DMS114 treated with DMSO at 0.1 percent for 48 hours (cell line): ENCODE results near the gene GALNT17.

ENCODE experiments used
- DNase-seq: peaks from one replicate; lab custom pipeline; 2025; ENCODE audit not compliant: unreplicated experiment; lab: John Stamatoyannopoulos, UW

The GALNT17 gene

DNA sequence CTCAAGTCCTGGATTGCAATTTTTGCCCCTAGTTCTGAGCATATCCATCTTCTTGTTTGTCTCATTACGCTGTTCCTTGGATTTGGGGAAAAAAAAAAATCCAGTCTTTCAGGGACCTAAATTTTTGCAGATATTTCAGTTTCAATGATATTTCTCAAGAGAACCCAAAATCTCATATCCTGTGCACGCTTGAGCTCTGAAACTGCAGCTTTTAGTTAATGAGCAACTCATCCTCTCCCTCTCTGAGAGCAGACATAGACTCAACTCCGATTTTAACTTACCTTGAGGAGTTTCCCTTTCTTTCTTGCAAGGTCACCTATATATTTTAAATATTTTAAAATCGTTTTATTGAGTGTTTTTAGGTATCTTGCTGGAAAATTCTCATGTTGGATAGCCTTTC lies 200.3 kb downstream of the GALNT17 start:
- no peak for DNase-seq

DNA sequence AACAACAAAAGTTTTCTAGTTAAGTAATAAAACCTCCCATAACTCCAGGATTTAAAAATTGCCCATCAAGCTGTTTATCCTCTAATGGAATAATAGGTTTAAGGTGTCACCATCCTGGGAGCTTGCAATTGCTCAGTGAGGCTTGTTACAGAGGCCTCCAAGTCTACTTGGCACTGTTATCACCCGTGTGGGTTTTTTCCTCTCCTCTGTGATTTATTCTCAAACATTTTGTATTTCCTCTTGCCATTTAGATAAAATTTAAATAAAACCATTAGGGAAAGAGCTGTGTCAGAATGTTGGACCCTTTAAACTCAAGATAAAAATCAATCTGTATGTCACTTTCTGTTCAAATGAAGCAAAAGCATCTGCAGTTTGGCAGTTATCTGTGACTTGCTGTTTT lies 202.6 kb downstream of the GALNT17 start:
- DNase-seq = no peak

DNA sequence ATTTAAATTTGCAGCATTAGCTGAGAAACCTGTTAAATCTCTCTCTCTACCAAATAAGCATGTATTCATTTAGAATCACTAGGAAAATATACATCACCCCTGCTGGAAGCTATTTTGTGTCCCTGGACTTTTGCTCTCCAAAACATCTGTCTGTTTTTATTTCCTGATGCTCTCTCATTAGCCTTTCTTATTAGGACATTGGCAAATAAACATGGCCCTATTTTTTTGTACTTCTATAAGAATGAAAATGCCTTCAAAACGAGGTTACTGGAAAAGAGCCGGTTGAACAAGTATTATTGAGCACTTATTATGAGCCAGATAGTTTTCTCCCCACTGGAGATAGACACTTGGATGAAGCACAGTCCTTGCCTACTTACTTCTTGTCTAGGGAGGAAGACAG lies 206.9 kb downstream of the GALNT17 start:
- no peak for DNase-seq

DNA sequence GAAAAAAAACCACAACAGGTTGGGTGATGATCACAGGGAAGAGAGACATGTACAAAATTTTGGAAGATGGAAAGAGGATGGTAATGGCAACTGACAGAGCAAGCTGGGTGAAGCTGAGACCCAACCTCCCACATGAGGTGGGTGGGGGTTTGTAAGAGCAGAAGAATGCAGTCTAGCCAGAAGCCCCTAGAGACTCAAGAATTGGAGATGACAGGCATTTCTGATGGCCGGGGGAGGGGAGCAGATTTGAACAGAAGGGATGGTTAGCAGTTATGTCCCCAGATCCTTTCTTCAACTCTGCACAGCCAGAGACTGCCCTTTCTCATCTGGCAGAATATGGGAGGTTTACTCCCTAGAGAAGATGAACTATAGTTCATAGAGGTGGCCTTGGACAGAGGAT lies 208.0 kb downstream of the GALNT17 start:
- DNase-seq = no peak

DNA sequence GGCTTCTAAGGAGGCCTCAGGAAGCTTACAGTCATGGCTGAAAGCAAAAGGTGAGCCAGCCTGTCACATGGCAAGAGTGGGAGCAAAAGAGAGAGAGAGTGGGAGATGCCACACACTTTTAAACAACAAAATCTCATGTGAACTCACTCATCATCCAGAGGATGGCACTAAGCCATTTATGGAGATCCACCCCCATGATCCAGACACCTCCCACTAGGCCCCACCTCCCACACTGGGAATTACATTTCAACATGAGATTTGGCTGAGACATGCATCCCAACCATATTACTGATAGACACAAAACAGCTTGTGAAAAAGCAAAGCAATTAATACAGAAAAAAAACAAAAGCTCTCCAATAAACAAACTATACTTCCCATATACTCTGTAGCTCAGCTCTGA lies 210.3 kb downstream of the GALNT17 start:
- DNase-seq = no peak

DNA sequence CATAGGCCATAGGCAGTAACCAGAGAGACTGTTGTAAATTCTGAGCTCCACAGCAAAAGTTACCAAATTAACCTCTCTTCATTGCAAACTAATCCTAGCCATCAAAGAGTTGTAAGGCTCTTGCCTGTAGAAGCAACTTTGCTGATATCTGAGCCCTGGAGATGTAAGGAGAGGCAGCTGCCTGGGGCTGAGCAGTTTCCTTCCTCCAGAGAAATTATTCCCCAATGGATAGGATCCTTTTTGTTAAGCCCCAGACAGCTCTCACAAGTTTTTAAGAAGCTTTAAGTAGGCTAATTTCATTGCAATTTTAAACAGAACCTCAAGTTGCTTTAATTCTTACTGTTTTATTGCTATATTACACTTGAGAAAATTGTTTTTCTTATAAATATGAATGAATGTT lies 211.1 kb downstream of the GALNT17 start:
- DNase-seq = no peak

DNA sequence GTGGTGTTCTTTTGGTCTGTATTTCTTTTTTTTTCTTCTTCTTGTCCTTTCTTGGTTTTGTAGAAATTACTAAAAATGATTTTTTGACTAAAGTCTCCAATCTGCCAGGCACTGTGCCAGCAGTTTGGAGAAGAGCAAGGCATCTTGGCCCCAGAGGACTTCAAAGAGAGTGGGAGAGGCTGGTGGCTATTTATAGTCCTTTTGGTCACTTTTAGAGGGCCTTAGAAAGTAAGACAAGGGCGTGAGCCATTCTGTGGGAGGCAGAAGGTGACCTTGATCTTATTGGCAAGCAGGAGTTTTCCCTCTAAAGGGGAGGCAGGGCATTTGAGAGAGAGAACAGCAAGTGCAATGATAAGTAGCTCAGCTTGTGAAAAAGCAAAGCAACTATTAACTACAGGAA lies 211.9 kb downstream of the GALNT17 start:
- DNase-seq = no peak

DNA sequence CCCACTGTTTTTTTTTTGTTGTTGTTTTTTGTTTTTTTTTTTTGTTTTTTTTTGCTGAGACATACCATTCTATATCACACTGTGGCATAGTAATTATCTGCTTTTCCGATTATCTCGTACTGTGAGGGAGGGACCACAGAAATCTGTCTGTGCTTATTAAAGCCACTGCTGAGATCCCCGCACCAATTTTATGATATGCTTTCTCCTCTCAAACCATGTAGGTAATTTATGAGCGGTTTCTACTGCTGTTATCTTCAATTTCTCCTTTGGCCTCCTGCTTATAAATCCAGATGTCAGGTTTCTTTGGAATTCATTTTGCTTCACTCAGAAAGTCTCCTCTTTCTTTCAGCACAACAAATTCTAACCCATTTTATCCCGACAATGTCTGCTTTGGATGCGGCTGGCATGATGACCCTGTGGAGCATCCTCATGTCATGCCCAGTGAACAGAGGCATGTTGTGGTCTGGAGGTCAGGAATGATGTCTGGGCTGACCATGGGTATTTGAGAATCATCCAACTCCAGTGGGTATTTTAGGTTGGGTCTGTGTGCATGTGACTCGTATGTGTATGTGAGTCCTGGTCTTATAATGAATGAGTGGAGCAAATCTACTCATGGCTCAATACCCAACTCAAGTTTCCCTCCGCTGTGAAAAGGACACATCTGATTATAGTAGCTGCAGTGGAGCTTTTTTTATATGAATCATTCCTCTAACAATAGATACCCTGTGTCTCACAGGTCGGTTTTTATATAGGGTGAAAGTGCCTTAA lies 213.4 kb downstream of the GALNT17 start:
- no peak for DNase-seq

DNA sequence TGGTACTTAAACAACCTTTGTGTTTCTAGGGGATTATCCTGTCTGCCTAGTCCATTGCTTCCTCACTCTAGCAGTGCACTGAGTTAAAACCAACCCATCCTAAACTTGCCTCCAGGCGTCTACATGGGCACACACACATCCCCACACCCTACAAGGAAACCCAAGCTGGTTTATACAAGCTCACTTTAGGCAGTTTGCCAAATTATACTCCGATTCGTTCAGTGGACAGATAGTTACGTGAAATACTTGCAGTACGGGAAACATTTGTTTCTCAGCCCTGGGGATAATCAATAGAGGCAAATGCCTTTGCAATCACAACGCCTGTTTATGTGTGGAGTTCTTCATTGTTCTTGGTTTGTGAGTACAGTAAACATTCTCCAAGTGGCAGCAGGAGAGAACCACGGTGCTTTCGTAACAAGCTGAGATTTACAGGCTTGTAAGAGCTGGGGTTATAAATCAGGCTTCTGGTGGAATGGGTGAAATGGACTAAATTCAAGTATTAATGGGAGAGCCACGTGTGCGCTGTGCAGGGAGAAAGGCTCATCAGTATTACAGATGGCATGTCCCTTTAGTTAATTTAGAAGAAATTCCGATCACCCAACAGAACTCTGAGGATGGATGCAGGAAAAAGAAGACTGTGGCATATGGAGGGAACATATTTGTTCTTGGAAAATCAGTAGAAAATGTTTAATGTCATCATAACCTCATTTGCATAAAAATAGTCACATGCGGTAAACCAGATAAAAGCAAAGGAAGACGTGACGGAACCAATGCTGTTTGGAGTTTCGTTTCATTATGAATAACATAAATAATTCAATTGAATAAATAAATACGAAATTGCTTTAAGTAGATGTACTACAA lies 217.1 kb downstream of the GALNT17 start:
- DNase-seq = no peak

DNA sequence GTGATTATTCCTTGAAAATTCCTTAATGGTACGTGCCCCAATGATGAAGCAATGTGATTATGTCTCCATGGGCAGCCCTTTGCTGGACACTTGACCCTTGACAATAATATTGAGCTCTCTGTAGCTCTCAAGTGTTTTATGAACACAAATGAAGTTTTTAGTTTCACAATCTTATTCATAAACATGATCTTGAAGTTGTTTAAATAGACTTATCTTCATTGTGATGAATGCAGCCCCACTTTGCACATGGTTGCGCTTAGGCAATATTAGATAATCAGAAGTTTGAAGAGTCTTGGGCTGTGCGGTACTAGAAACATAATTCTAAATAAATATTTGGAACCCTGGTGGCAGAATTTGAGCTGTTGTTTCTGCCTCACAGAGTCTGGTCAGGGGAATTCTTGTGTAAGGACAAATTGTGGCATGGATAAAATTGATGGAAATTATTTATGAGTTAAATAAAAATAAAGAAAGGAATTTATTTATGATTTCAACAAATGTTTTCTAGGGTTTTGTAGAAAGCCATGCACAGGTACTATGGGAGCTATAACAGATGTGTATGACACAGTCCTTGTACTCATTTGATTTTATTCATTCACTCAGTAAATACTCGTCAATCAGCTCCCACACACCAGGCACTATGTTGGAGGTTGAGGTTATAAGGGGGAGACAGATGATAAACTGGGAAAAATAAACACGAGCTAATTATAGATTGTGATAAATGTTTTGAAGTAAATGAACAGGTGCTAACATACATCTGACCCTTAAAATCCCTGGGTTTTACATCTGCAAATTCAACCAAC lies 217.9 kb downstream of the GALNT17 start:
- no peak for DNase-seq

DNA sequence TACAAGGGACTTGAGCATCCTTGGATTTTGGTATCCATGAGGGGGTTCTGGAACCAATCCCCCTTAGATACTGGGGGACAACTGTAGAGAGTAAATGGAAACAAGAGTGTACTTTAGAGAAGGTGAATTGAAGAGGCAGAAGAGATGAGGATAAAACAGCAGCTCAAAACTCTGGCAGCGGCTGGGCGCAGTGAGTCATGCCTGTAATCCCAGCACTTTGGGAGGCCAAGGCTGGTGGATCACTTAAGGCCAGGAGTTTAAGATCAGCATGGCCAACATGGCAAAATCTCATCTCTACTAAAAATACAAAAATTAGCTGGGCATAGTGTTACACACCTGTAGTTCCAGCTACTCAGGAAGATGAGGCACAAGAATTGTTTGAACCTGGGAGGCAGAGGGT lies 218.7 kb downstream of the GALNT17 start:
- DNase-seq = no peak

DNA sequence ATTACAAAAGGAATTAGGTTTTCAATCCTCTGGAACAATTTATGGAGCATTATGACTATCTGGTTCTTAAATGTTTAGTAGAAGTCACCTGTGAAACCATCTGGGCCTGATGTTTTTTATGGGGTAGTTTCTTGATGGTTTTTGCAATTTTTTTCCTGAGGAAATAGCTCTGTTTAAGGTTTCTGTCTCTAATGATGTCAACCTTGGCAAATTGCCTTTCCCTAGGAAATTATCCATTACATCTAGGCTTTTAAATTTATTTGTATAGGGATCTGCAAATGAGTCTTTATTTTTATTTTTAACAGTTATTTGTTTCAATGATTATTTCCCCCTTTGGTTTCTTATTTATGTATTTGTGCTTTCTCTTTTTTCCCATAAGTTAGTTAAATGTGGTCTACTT lies 222.8 kb downstream of the GALNT17 start:
- no peak for DNase-seq

DNA sequence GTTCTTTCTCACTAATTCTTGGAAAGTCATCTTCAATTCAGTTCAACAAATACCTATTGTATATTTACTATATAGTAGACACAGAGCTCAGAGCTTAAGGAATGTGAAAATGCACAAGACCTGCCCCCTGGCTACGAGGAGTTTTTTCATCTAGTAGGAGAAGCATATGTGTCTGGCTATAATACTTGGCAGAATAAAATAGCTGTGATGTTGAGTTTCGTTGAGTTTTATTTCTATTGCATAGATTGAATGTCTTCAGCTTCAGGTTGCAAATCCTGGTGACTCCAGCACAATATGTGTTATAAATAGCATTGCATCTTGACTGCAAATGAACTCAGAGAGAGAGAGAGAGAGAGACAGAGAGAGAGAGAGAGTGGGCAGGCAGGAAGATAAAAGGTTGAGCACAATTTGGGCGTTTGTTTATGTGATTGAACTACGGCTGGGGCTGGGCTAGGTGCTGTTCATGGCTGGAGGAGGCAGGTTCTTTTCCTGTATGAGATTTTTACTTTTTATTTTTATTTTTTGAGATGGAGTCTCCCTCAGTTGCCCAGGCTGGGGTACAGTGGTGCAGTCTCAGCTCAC lies 229.6 kb downstream of the GALNT17 start:
- DNase-seq = no peak

DNA sequence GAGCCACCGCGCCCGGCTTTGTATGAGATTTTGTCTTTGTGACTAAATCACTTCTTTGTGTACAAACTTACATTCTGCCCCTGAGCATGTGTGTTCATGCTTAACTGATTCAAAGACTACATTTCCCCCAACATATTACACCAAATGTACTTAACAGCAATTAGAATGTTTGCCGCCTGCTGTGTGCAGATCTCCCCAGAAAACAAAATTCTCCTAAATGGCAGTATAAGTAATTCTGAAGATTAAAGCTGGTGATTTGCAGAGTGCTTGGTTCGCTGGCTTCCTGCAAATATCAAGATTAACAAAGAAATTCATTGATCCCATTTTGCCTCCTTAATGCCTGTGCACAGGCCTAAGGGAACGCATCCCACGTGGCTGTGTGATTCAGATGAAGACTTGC lies 230.3 kb downstream of the GALNT17 start:
- DNase-seq = no peak

DNA sequence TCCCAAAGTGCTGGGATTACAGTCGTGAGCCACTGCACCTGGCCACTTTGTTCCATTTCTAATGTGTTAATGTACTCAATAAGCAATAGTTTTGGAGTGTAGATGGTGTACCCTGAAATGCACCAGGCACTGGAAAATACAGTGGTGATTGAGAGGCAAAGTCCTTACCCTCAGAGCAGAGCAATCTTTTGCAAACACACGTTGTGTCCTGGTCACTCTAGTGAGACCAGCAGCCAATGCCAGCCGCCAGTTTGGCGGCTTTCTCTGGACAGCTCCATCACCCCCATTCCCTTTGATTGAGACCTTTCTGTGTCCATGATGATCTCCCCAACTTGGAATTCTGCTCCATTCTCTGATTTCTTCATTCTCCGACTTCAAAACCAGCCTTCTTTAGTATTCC lies 231.3 kb downstream of the GALNT17 start:
- no peak for DNase-seq

DNA sequence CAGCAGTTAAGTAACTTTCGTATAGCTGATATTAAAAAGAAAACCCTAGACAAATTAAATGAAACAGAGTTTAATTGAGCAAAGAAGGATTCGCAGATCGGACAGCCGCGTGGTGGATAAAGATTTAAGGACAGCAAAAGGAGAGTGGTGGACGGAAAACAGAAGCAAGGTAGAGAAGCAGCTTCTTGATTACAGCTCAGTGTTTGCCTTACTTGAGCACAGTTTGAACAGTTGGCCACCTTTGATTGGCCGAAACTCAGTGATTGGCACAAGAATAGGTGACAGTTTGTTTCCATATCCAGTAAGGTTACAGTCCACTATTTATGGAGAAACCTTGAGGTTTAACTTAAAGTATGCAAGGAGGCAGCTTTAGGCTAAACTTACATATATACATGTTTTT lies 231.7 kb downstream of the GALNT17 start:
- no peak for DNase-seq

DNA sequence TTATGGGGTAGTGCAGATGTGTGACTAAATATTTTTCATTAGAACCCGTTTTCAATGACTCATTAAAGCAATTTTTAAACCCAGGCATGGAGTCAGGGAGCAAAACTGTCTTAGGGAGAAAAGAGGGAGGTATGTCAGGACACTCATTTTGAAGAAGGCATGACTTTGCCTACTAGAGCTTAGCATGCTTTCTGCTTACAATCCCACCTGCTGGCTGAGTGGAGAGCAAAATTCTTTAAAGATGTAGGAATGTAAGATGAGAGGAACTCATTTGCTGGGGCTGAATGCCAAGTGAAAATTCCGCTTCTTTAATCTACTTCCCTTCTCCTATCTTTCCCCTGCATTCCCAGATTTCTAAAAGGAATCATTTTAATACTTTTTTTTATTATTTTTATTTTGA lies 232.6 kb downstream of the GALNT17 start:
- no peak for DNase-seq

DNA sequence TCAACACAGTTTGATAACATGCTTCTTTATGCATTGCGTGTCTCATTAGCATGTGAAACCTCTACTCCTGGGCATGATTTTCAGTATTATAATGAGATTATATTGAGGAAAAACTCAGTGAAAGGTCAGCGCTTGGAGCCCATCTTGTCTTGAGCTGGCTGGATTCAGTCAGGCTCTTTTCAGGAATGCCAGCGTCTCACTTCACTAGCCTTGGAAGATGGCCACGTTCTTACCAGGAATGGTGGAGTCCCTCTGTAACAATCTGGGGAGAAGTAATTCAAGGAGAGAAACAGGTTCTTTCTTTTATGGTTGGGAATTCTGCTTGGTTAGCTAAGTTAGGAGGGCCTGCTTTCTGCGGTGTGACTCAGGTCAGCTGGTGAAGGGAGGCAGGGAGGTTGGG lies 241.0 kb downstream of the GALNT17 start:
- DNase-seq = no peak

DNA sequence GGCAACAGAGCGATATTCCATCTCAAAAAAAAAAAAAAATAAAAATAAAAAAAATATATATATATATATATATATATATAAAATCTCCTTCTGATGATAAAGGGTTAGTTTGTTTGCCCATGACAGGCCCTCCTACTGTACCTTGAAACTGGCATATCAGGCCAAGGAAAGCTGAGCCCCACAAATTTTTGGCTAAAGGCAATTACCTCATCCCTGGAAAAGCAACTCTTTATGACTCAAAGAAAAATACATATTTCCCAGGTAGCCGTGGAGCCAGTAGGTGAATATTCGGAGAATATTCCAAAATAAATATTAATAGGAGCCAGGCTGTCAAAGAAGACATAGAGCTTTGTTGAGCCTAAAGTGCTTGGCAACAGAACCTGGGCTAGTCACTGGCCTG lies 245.1 kb downstream of the GALNT17 start:
- no peak for DNase-seq

DNA sequence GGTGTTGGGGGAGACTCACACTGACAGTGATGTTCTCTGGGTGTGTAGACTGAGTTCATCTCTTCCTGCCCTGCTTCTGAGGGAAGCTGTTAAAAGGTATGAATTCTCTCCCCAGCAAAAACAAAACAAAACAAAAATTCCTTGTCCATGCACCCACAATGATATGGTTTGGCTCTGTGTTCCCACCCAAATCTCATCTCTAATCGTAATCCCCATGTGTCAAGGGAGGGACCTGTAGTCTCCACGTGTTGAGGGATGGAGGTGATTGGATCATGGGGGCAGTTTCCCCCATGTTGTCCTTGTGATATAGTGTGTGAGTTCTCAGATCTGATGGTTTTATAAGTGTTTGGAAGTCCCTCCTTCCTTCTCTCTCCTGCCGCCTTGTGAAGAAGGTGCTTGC lies 245.5 kb downstream of the GALNT17 start:
- DNase-seq = no peak

DNA sequence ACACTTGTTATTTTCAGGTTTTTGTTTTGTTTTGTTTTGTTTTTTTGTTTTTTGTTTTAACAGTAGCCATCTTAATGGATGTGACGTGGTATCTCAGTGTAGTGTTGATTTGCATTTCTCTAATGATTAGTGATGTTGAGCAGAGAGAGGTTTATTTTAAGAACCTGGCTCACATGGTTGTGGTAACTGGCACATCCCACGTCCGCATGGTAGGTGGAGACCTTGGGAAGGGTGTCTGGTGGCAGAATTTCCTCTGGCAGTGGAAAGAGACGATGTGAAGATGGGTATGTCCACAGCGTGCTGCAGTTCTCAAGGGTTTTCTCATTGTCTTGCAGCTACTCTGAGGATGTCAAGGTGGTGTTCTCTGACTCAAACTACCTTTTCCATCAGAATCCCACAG lies 252.2 kb downstream of the GALNT17 start:
- DNase-seq = no peak
